ENCODE results near the gene SLC52A3. TPM values are rescaled to one million over a fixed set of nuclear protein-coding genes. Genes with fewer than 3 reads are reported as not detected.

Gene SLC52A3
- polyA plus RNA-seq, 1 donor from 2014 or later, result not detected

- Histone ChIP-seq H3K9me3 (ENCODE audit: low read length) (no peaks in the 10 kb centered on the region), H3K27me3 (ENCODE audit: insufficient read depth, low read depth, low read length) (no peaks in the 10 kb centered on the region), H2AFZ (ENCODE audit: low read depth, low read length) (no peak overlapping the region), H3K27ac (ENCODE audit: low read length) (no peak overlapping the region), H3K4me3 (ENCODE audit: low read length) (no peak overlapping the region), H3F3A (ENCODE audit: insufficient read depth, low read length, poor library complexity, severe bottlenecking) (no peaks in the 10 kb centered on the region), H3K4me2 (ENCODE audit: low read length) (no peak overlapping the region), H3K9ac (ENCODE audit: low read length) (no peak overlapping the region), H3K36me3 (ENCODE audit: insufficient read depth, low read length) (no peaks in the 10 kb centered on the region), H3K79me2 (replicated peaks; ENCODE audit: insufficient read depth, low read length) (no peaks in the 10 kb centered on the region), H4K20me1 (ENCODE audit: insufficient read depth) (no peaks in the 10 kb centered on the region), H3K9me2 (ENCODE audit: insufficient read depth, low read length) (no peaks in the 10 kb centered on the region)
- TF ChIP-seq MXI1 (conservative IDR thresholded peaks at IDR 0.05; ENCODE audit: poor library complexity, severe bottlenecking) (no peak), RAD21 (conservative IDR thresholded peaks at IDR 0.05) (no peak), POLR2AphosphoS5 (IDR thresholded peaks at IDR 0.05) (no peak), EP300 (conservative IDR thresholded peaks at IDR 0.05; ENCODE audit: poor library complexity, severe bottlenecking) (no peak), SMC3 (conservative IDR thresholded peaks at IDR 0.05; ENCODE audit: poor library complexity) (no peak), EZH2 (IDR thresholded peaks at IDR 0.05; ENCODE audit: borderline replicate concordance, insufficient read depth, low read length, poor library complexity, severe bottlenecking) (no peak), TAF1 (IDR thresholded peaks at IDR 0.05; ENCODE audit: low read depth) (no peak)
- TF ChIP-seq, protein P1, sequence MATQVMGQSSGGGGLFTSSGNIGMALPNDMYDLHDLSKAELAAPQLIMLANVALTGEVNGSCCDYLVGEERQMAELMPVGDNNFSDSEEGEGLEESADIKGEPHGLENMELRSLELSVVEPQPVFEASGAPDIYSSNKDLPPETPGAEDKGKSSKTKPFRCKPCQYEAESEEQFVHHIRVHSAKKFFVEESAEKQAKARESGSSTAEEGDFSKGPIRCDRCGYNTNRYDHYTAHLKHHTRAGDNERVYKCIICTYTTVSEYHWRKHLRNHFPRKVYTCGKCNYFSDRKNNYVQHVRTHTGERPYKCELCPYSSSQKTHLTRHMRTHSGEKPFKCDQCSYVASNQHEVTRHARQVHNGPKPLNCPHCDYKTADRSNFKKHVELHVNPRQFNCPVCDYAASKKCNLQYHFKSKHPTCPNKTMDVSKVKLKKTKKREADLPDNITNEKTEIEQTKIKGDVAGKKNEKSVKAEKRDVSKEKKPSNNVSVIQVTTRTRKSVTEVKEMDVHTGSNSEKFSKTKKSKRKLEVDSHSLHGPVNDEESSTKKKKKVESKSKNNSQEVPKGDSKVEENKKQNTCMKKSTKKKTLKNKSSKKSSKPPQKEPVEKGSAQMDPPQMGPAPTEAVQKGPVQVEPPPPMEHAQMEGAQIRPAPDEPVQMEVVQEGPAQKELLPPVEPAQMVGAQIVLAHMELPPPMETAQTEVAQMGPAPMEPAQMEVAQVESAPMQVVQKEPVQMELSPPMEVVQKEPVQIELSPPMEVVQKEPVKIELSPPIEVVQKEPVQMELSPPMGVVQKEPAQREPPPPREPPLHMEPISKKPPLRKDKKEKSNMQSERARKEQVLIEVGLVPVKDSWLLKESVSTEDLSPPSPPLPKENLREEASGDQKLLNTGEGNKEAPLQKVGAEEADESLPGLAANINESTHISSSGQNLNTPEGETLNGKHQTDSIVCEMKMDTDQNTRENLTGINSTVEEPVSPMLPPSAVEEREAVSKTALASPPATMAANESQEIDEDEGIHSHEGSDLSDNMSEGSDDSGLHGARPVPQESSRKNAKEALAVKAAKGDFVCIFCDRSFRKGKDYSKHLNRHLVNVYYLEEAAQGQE (IDR thresholded peaks at IDR 0.05; ENCODE audit: borderline replicate concordance), result no peak
- TF ChIP-seq, protein P2, sequence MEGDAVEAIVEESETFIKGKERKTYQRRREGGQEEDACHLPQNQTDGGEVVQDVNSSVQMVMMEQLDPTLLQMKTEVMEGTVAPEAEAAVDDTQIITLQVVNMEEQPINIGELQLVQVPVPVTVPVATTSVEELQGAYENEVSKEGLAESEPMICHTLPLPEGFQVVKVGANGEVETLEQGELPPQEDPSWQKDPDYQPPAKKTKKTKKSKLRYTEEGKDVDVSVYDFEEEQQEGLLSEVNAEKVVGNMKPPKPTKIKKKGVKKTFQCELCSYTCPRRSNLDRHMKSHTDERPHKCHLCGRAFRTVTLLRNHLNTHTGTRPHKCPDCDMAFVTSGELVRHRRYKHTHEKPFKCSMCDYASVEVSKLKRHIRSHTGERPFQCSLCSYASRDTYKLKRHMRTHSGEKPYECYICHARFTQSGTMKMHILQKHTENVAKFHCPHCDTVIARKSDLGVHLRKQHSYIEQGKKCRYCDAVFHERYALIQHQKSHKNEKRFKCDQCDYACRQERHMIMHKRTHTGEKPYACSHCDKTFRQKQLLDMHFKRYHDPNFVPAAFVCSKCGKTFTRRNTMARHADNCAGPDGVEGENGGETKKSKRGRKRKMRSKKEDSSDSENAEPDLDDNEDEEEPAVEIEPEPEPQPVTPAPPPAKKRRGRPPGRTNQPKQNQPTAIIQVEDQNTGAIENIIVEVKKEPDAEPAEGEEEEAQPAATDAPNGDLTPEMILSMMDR (IDR thresholded peaks at IDR 0.05; ENCODE audit: poor library complexity, severe bottlenecking), result no peak
Measured at GRCh38 chr20:771741-772464, 3.6 kb upstream of the SLC52A3 start.

DNA sequence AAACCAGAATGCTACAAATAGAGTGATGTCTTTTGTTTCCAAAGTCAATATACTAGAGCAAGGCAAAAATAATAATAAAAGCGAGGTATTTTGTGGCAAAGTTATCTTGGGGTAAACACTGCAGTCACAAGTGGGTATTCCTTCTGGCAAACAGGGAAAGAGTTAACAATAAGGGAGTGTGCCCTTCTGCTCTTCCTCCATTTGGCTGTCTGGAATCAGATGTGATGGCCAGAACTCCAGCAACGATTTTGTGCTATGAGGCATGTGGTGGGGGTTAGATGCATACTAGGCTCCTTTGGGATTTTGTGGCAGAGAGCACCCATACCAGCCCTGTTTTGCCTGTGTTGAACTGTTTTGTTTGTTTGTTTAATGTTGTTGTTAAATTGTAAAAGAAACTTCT lies 2.4 kb upstream of the SLC52A3 start:
- no peaks in the 10 kb centered on the region for H4K20me1 ChIP-seq (ENCODE audit: insufficient read depth)
- H3K9ac ChIP-seq (ENCODE audit: low read length), result no peak overlapping the region
- TF ChIP-seq EZH2 (IDR thresholded peaks at IDR 0.05; ENCODE audit: borderline replicate concordance, insufficient read depth, low read length, poor library complexity, severe bottlenecking) (no peak), EP300 (conservative IDR thresholded peaks at IDR 0.05; ENCODE audit: poor library complexity, severe bottlenecking) (no peak), POLR2AphosphoS5 (IDR thresholded peaks at IDR 0.05) (no peak), RAD21 (conservative IDR thresholded peaks at IDR 0.05) (no peak)
- TF ChIP-seq, protein P2 (IDR thresholded peaks at IDR 0.05; ENCODE audit: poor library complexity, severe bottlenecking), result no peak
- no peak overlapping the region for H2AFZ ChIP-seq (ENCODE audit: low read depth, low read length)
- no peaks in the 10 kb centered on the region for H3K9me3 ChIP-seq (ENCODE audit: low read length)
- H3K79me2 ChIP-seq (replicated peaks; ENCODE audit: insufficient read depth, low read length), result no peaks in the 10 kb centered on the region
- no peaks in the 10 kb centered on the region for H3F3A ChIP-seq (ENCODE audit: insufficient read depth, low read length, poor library complexity, severe bottlenecking)
- H3K4me3 ChIP-seq (ENCODE audit: low read length), result no peak overlapping the region
- no peaks in the 10 kb centered on the region for H3K9me2 ChIP-seq (ENCODE audit: insufficient read depth, low read length)
- no peak overlapping the region for H3K4me2 ChIP-seq (ENCODE audit: low read length)
- no peak overlapping the region for H3K27ac ChIP-seq (ENCODE audit: low read length)
- H3K36me3 ChIP-seq (ENCODE audit: insufficient read depth, low read length), result no peaks in the 10 kb centered on the region
- no peaks in the 10 kb centered on the region for H3K27me3 ChIP-seq (ENCODE audit: insufficient read depth, low read depth, low read length)
